ENCODE measurements around the gene AKR1B15. TPM values are rescaled to one million over a fixed set of nuclear protein-coding genes. Genes with fewer than 3 reads are reported as not detected.
"Not testable (repeated sequence)": the region's sequence is repeated elsewhere in the genome, so short reads cannot be mapped to it uniquely, and the experiment has no call there.

Gene AKR1B15
- polyA plus RNA-seq, 3 donors = not detected

DNA sequence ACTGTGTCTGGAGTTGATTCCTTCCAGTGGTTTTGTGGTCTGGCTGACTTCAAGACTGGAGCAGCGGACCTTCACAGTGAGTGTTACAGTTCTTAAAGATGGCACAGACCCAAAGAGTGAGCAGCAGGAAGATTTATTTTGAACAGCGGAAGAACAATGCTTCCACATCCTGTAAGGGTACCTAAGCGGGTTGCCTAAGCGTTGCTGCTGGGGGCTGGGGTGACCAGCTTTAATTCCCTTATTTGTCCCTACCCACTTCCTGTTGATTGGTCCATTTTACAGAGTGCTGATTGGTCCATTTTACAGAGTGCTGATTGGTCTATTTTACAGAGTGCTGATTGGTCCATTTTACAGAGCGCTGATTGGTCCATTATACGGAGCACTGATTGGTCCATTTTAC, 13.2 kb downstream of the AKR1B15 start:
- 54% methylated on average over 4 of the region's 6 CpGs for WGBS (ENCODE audit: insufficient coverage)
- Mint-ChIP-seq H3K9me3 (peaks cover 17 to 25% (median 19%) of the 10 kb centered on the region in 7 donors), H3K27ac (peak overlapping the region in 2 of 7 donors; percentile 58 to 62), H3K36me3 (no peaks in the 10 kb centered on the region), H3K4me1 (peaks cover 4% of the 10 kb centered on the region), H3K27me3 (ENCODE audit: low read depth in 3 of 3) (peaks cover 2 to 5% (median 3%) of the 10 kb centered on the region in 3 donors), H3K4me3 (peak overlapping the region in 1 of 2 donors; percentile 43)
- H4K20me1 ChIP-seq (ENCODE audit: insufficient read depth, low read length) = no peaks in the 10 kb centered on the region
- H3K79me2 ChIP-seq (ENCODE audit: insufficient read depth, low read length) = no peaks in the 10 kb centered on the region
- no peak for DNase-seq
- no peak overlapping the region for H3K9ac ChIP-seq (ENCODE audit: insufficient read depth, low read length, poor library complexity, severe bottlenecking)
- no peak overlapping the region for H3K4me2 ChIP-seq (replicated peaks; ENCODE audit: extremely low read depth, low read length, poor library complexity, severe bottlenecking)
- H3K4me3 ChIP-seq (replicated peaks in 1 of 3; ENCODE audit: low read depth in 2 of 3, low read length in 3 of 3) = no peak overlapping the region
- H3K27me3 ChIP-seq (ENCODE audit: control insufficient read depth in 2 of 2, insufficient read depth in 2 of 2, low read length in 2 of 2) = no peaks in the 10 kb centered on the region
- H3K36me3 ChIP-seq (replicated peaks in 1 of 2; ENCODE audit: control insufficient read depth in 1 of 2, insufficient read depth in 2 of 2, low read length in 2 of 2) = no peaks in the 10 kb centered on the region
- TF ChIP-seq CTCF (IDR thresholded peaks at IDR 0.05) = no peak
- intact Hi-C loops (cut with micrococcal nuclease) = no loop called here
- H3K27ac ChIP-seq (ENCODE audit: low read depth in 1 of 2, low read length in 2 of 2) = no peak overlapping the region
- no peaks in the 10 kb centered on the region for H3K4me1 ChIP-seq (ENCODE audit: control insufficient read depth in 1 of 2, insufficient read depth in 2 of 2, low read length in 2 of 2)
- H2AFZ ChIP-seq (ENCODE audit: insufficient read depth, low read depth, low read length, poor library complexity, severe bottlenecking) = peak overlapping the region; percentile 46
- peaks cover 13 to 15% of the 10 kb centered on the region in 2 donors for H3K9me3 ChIP-seq (replicated peaks in 1 of 2; ENCODE audit: control insufficient read depth in 1 of 2, insufficient read depth in 1 of 2, low read length in 2 of 2)

DNA sequence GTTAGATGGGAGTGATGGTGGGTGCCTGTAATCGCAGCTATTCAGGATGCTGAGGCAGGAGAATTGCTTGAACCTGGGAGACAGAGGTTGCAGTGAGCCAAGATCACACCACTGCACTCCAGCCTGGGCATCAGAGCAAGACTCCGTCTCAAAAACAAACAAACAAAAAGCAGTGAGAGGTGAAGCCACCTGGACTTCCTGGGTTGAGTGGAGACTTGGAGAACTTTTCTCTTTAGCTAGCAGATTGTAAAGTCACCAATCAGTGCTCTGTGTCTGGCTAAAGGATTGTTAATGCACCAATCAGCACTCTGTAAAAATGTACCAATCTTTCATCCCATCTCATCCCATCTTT, 14.5 kb downstream of the AKR1B15 start:
- H3K4me1 Mint-ChIP-seq; DNase-seq; H3K4me3 ChIP-seq (replicated peaks in 1 of 3; ENCODE audit: low read depth in 2 of 3, low read length in 3 of 3); H3K27me3 ChIP-seq (ENCODE audit: control insufficient read depth in 2 of 2, insufficient read depth in 2 of 2, low read length in 2 of 2); H3K4me3 Mint-ChIP-seq; H3K4me2 ChIP-seq (replicated peaks; ENCODE audit: extremely low read depth, low read length, poor library complexity, severe bottlenecking); H3K27ac ChIP-seq (ENCODE audit: low read depth in 1 of 2, low read length in 2 of 2); H3K27me3 Mint-ChIP-seq (ENCODE audit: low read depth in 3 of 3); H4K20me1 ChIP-seq (ENCODE audit: insufficient read depth, low read length); H2AFZ ChIP-seq (ENCODE audit: insufficient read depth, low read depth, low read length, poor library complexity, severe bottlenecking); H3K36me3 ChIP-seq (replicated peaks in 1 of 2; ENCODE audit: control insufficient read depth in 1 of 2, insufficient read depth in 2 of 2, low read length in 2 of 2); H3K36me3 Mint-ChIP-seq; H3K79me2 ChIP-seq (ENCODE audit: insufficient read depth, low read length); H3K9ac ChIP-seq (ENCODE audit: insufficient read depth, low read length, poor library complexity, severe bottlenecking); H3K4me1 ChIP-seq (ENCODE audit: control insufficient read depth in 1 of 2, insufficient read depth in 2 of 2, low read length in 2 of 2); intact Hi-C loops (cut with micrococcal nuclease): not testable (repeated sequence)
- peaks cover 17 to 29% (median 22%) of the 10 kb centered on the region in 7 donors for H3K9me3 Mint-ChIP-seq
- no CpG with 5 or more reads among the region's 2 CpGs for WGBS (ENCODE audit: insufficient coverage)
- peaks cover 13 to 15% of the 10 kb centered on the region in 2 donors for H3K9me3 ChIP-seq (replicated peaks in 1 of 2; ENCODE audit: control insufficient read depth in 1 of 2, insufficient read depth in 1 of 2, low read length in 2 of 2)
- H3K27ac Mint-ChIP-seq = peak overlapping the region in 1 of 7 donors; percentile 21

Measured in CD14-positive monocyte (primary cell).